Stomach (tissue), 4 donors: ENCODE data around the gene KHDC4.

Source experiments
- EP300 ChIP-seq: sonication (generic); formaldehyde crosslinking; IDR thresholded peaks from one replicate; pipeline ENCODE4 v1.6.1; 2017; ENCODE audit warnings: antibody characterized with exemption
- POLR2A ChIP-seq, 4 donors: fragments of 450-650 bp; IDR thresholded peaks; one replicate each; pipeline ENCODE4 v1.6.1; 2016; ENCODE audit warnings: antibody characterized with exemption in 4 of 4, control low read depth in 2 of 4, mild to moderate bottlenecking in 1 of 4, moderate library complexity in 1 of 4
- TF ChIP-seq, protein P1 (sequence below), 7 experiments: fragments of 450-650 bp in 4 of 7; fragments of 200-600 bp in 3 of 7; sonication (generic) in 3 of 7; IDR thresholded peaks; one replicate each; pipeline ENCODE4 v1.5.1; 2016 to 2019; ENCODE audit warnings: antibody characterized with exemption in 7 of 7, control low read depth in 2 of 7, mild to moderate bottlenecking in 1 of 7

DNA sequence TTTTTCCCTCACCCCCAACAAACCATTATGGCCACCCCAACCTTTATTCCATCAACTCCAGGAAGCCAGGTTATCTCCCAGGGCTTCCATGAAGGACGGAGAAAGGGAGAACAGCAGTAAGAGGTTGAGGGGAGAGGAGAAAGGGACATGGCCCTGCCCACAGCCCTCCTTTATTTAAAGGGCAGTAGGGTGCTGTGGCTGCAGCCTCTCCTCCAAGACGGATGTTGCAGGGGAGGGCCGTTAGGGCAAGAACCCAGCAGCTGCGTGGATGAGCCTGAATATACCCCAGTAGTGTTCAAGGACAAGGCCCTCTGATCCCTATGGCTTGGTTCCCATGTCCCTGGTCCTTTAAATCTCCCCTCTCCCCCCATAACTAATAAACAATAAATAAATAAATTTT is 13.1 kb upstream of the KHDC4 start:
- TF ChIP-seq POLR2A (IDR thresholded peaks at IDR 0.05), result no peak
- TF ChIP-seq, protein P1, sequence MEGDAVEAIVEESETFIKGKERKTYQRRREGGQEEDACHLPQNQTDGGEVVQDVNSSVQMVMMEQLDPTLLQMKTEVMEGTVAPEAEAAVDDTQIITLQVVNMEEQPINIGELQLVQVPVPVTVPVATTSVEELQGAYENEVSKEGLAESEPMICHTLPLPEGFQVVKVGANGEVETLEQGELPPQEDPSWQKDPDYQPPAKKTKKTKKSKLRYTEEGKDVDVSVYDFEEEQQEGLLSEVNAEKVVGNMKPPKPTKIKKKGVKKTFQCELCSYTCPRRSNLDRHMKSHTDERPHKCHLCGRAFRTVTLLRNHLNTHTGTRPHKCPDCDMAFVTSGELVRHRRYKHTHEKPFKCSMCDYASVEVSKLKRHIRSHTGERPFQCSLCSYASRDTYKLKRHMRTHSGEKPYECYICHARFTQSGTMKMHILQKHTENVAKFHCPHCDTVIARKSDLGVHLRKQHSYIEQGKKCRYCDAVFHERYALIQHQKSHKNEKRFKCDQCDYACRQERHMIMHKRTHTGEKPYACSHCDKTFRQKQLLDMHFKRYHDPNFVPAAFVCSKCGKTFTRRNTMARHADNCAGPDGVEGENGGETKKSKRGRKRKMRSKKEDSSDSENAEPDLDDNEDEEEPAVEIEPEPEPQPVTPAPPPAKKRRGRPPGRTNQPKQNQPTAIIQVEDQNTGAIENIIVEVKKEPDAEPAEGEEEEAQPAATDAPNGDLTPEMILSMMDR (IDR thresholded peaks at IDR 0.05), result no peak
- TF ChIP-seq EP300, result no peak
